Left lung (tissue), 10 donors: Measurements from ENCODE around the gene DEPDC1B. TPM values are rescaled to one million over a fixed set of nuclear protein-coding genes. Genes with fewer than 3 reads are reported as not detected.
"Not testable (repeated sequence)": the region's sequence is repeated elsewhere in the genome, so short reads cannot be mapped to it uniquely, and the experiment has no call there.

ENCODE experiments used
- ATAC-seq: fragments of 200-7000 bp; cut with Tn5 transposase; one replicate; pipeline ENCODE4 v1.9.1; 2020; ENCODE audit warnings: moderate library complexity
- DNase-seq, 4 donors: peaks; one replicate each; pipeline ENCODE4 v3.0.0-alpha.2; 2013 to 2020
- H3K27ac ChIP-seq, 2 donors: fragments of 200-600 bp; sonication (generic) in 1 of 2; one replicate each; pipeline versions ENCODE4 v1.5.0 to v1.8.0; 2020 to 2021
- H3K27me3 ChIP-seq, 2 donors: fragments of 200-600 bp; sonication (generic) in 1 of 2; one replicate each; pipeline versions ENCODE4 v1.5.0 to v1.8.0; 2020 to 2021
- H3K36me3 ChIP-seq, 2 donors: fragments of 200-600 bp; sonication (generic) in 1 of 2; one replicate each; pipeline versions ENCODE4 v1.5.0 to v1.8.0; 2020 to 2021
- H3K4me1 ChIP-seq, 2 donors: fragments of 200-600 bp; one replicate each; pipeline ENCODE4 v1.8.0; 2021
- H3K4me3 ChIP-seq, 2 donors: fragments of 200-600 bp; sonication (generic) in 1 of 2; one replicate each; pipeline versions ENCODE4 v1.5.0 to v1.8.0; 2020 to 2021; ENCODE audit warnings: mild to moderate bottlenecking in 1 of 2
- H3K9me3 ChIP-seq, 2 donors: fragments of 200-600 bp; sonication (generic) in 1 of 2; one replicate each; pipeline versions ENCODE4 v1.5.0 to v1.8.0; 2020 to 2021
- intact Hi-C, 2 donors: fragments of 100-400 bp; cut with DNase I; formaldehyde crosslinking; loops; one replicate each; pipeline versions ENCODE4 v1.11.2 to v1.14.2; 2022
- polyA plus RNA-seq, 6 donors: library from polyadenylated mRNA; unstranded; fragments of 120-200 nt; gene quantifications; one replicate each; pipeline ENCODE4 v1.2.1, GENCODE V29; 2013; ENCODE audit not compliant: insufficient read length in 6 of 6
- total RNA-seq, 2 donors: library from RNA; stranded (reverse); fragmentation: NEBNext Ultra II Directional; extraction: Animal tissue kit (Norgen Biotek cat#: 25700); gene quantifications; one replicate each; pipeline ENCODE4 v1.2.1, GENCODE V29; 2021
- TF ChIP-seq, protein P1 (sequence below), 2 donors: fragments of 200-600 bp; sonication (generic) in 1 of 2; IDR thresholded peaks; one replicate each; pipeline versions ENCODE4 v1.5.0 to v1.8.0; 2021; ENCODE audit warnings: antibody characterized with exemption in 2 of 2
- donor health status: DM: no; HTN: yes; CAD: no.
- donor health status: DM: no; HTN: no; CAD: no.

DEPDC1B gene
- total and polyA plus RNA-seq, 8 donors, result 1.3 to 21.4 (median 10.5) TPM

GRCh38 chr5:60568646-60569045, 131.3 kb downstream of the DEPDC1B start:
- Histone ChIP-seq H3K4me3 (no peak overlapping the region), H3K4me1 (no peaks in the 10 kb centered on the region), H3K36me3 (no peaks in the 10 kb centered on the region), H3K9me3 (peaks cover 0 to 26% of the 10 kb centered on the region in 2 donors), H3K27me3 (no peaks in the 10 kb centered on the region), H3K27ac (no peak overlapping the region)
- intact Hi-C loops, result no loop called here
- ATAC-seq (no peak), DNase-seq (no peak)
- TF ChIP-seq, protein P1, sequence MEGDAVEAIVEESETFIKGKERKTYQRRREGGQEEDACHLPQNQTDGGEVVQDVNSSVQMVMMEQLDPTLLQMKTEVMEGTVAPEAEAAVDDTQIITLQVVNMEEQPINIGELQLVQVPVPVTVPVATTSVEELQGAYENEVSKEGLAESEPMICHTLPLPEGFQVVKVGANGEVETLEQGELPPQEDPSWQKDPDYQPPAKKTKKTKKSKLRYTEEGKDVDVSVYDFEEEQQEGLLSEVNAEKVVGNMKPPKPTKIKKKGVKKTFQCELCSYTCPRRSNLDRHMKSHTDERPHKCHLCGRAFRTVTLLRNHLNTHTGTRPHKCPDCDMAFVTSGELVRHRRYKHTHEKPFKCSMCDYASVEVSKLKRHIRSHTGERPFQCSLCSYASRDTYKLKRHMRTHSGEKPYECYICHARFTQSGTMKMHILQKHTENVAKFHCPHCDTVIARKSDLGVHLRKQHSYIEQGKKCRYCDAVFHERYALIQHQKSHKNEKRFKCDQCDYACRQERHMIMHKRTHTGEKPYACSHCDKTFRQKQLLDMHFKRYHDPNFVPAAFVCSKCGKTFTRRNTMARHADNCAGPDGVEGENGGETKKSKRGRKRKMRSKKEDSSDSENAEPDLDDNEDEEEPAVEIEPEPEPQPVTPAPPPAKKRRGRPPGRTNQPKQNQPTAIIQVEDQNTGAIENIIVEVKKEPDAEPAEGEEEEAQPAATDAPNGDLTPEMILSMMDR (IDR thresholded peaks at IDR 0.05), result no peak

- intact Hi-C loops, result no loop called here
Measured at GRCh38 chr5:60563696-60564324, 136.2 kb downstream of the DEPDC1B start.

DNA sequence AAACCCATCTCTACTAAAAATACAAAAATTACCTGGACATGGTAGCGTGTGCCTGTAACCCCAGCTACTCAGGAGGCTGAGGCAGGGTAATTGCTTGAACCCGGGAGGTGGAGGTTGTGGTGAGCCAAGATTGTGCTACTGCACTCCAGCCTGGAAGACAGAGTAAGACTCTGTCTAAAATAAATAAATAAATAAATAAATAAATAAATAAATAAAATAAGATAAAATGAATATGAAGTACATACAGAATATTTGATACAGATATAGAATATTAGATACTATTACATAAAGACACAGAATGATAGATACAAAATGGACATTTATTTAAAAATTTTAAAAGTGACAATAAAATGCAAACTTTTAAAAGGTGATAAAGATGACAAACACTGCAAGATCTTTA, 146.7 kb downstream of the DEPDC1B start:
- H3K36me3 ChIP-seq, DNase-seq, ATAC-seq, H3K9me3 ChIP-seq, H3K27me3 ChIP-seq, H3K4me1 ChIP-seq, H3K27ac ChIP-seq, H3K4me3 ChIP-seq, intact Hi-C loops: not testable (repeated sequence)

More at GRCh38 chr5:60563696-60564324, 136.2 kb downstream of the DEPDC1B start:
- Histone ChIP-seq H3K27me3 (no peaks in the 10 kb centered on the region), H3K27ac (no peak overlapping the region), H3K36me3 (no peaks in the 10 kb centered on the region), H3K4me3 (no peak overlapping the region), H3K4me1 (no peaks in the 10 kb centered on the region), H3K9me3 (peaks cover 0 to 26% of the 10 kb centered on the region in 2 donors)
- TF ChIP-seq, protein P1 (IDR thresholded peaks at IDR 0.05), result no peak
- no peak for ATAC-seq
- no peak for DNase-seq

- intact Hi-C loops, result no loop called here
- TF ChIP-seq, protein P1 (IDR thresholded peaks at IDR 0.05), result no peak
- Histone ChIP-seq H3K4me3 (no peak overlapping the region), H3K27ac (no peak overlapping the region), H3K4me1 (no peaks in the 10 kb centered on the region), H3K27me3 (no peaks in the 10 kb centered on the region), H3K36me3 (no peaks in the 10 kb centered on the region), H3K9me3 (no peaks in the 10 kb centered on the region)
- DNase-seq, result no peak
- ATAC-seq, result no peak
Measured at GRCh38 chr5:60551829-60552228, 148.1 kb downstream of the DEPDC1B start.

DNA sequence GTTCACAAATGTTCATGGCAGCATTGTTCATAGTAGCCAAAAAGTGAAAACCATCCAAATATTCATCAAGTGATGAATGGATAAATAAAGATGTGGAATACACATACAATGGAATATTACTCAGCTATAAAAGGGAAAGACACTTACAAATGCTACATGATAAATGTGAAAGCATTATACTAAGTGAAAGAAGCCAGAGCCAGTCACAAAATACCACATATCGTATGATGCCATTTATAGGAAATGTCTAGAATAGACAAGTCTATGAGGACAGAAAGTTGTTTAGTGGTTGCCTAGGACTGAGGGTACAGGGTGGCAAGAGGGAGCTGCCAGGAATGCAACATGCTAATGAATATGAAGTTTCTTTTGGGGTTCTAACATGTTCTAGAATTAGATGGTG, 148.7 kb downstream of the DEPDC1B start:
- Histone ChIP-seq H3K9me3 (no peaks in the 10 kb centered on the region), H3K4me3 (no peak overlapping the region), H3K36me3 (no peaks in the 10 kb centered on the region), H3K4me1 (no peaks in the 10 kb centered on the region), H3K27me3 (no peaks in the 10 kb centered on the region), H3K27ac (no peak overlapping the region)
- TF ChIP-seq, protein P1 (IDR thresholded peaks at IDR 0.05), result no peak
- ATAC-seq (no peak), DNase-seq (no peak)
- intact Hi-C loops, result no loop called here

DNA sequence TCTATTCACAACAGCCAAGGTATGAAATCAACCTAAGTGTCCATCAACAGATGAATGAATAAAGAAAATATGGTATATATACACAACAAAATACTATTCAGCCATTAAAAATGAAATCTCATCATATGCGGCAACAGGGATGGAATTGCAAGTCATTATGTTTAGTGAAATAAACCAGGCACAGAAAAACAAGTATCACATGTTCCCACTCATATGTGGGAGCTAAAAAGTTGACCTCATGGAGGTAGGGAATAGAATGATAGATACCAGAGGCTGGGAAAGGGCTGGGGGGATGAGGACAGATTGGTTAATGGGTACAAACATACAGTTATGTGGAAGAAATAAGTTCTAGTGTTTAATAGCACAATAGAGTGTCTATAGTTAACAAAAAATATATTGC, 149.7 kb downstream of the DEPDC1B start:
- no peaks in the 10 kb centered on the region for H3K9me3 ChIP-seq
- no peaks in the 10 kb centered on the region for H3K4me1 ChIP-seq
- no peak overlapping the region for H3K27ac ChIP-seq
- no peaks in the 10 kb centered on the region for H3K36me3 ChIP-seq
- TF ChIP-seq, protein P1 (IDR thresholded peaks at IDR 0.05), result no peak
- DNase-seq (no peak), ATAC-seq (no peak)
- no peaks in the 10 kb centered on the region for H3K27me3 ChIP-seq
- intact Hi-C loops, result no loop called here
- H3K4me3 ChIP-seq, result no peak overlapping the region
